HepG2 (cell line): Measurements from ENCODE around the gene AKAP8L. TPM values are rescaled to one million over a fixed set of nuclear protein-coding genes. Genes with fewer than 3 reads are reported as not detected.

Experiments
- polyA plus RNA-seq, 8 experiments: library from polyadenylated mRNA; depleted of rRNA in 3 of 8; stranded (reverse) in 7 of 8; unstranded in 1 of 8; fragments of >200 nt; fragmentation: Illumina TruSeq in 4 of 8; extraction: Trizol in 4 of 8; gene quantifications; 2 replicates each; pipeline versions ENCODE4 v1.2.1 to v1.2.3, GENCODE V29; 2011 to 2016; ENCODE audit warnings: low read depth in 4 of 8, missing spikeins in 1 of 8, mixed read lengths in 1 of 8; ENCODE audit not compliant: insufficient read depth in 1 of 8
- total RNA-seq, 5 experiments: library from RNA; depleted of rRNA; stranded (reverse); fragments of >200 nt; fragmentation: Illumina TruSeq; extraction: Trizol; gene quantifications; 2 replicates each; pipeline ENCODE4 v1.2.3, GENCODE V29; 2016; ENCODE audit warnings: low read depth in 1 of 5
- TF ChIP-seq, protein P1 (sequence below), 2 experiments: fragments of 450-650 bp in 1 of 2; sonication (generic) in 1 of 2; formaldehyde crosslinking in 1 of 2; IDR thresholded peaks; 2 replicates each; pipeline versions ENCODE4 v1.6.1 to v1.8.0; 2016 to 2022; ENCODE audit warnings: antibody characterized with exemption in 1 of 2, mild to moderate bottlenecking in 1 of 2, missing genetic modification reagents in 1 of 2

The AKAP8L gene
- total and polyA plus RNA-seq, 2 of the 13 experiments (the other 11 are each of a cell fraction or from before 2014, with no cell fraction given): 48.2 to 49.6 TPM

DNA sequence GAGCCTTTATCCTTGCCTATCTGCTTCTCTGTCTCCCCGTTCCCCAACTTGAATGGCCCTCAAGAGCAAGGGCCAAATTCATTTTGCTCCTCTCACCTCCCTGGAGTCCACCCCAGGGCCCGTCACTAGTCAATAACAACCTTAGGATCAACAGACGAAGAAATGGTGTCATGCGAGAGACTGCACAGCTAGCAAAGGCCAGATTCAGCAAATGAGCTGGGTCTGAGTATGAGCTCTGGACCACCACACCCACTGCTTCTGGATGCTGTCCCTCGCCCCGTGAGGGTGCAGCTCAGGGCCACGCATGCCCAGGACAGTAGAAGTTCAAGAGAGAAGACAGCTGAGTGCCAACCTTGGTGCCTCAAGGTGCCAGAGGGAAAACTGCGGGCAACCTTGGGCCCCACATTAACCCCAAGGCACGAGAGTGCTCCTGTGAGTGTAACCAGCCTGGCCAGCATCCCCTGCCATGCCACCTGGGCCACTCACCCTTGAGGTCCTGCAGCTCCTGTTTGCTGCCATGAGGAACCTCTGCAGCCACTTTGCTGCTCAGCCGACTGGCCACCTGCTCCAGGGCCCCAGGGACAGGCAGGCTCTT, 11.8 kb upstream of the AKAP8L start (continued):
- TF ChIP-seq, protein P1, sequence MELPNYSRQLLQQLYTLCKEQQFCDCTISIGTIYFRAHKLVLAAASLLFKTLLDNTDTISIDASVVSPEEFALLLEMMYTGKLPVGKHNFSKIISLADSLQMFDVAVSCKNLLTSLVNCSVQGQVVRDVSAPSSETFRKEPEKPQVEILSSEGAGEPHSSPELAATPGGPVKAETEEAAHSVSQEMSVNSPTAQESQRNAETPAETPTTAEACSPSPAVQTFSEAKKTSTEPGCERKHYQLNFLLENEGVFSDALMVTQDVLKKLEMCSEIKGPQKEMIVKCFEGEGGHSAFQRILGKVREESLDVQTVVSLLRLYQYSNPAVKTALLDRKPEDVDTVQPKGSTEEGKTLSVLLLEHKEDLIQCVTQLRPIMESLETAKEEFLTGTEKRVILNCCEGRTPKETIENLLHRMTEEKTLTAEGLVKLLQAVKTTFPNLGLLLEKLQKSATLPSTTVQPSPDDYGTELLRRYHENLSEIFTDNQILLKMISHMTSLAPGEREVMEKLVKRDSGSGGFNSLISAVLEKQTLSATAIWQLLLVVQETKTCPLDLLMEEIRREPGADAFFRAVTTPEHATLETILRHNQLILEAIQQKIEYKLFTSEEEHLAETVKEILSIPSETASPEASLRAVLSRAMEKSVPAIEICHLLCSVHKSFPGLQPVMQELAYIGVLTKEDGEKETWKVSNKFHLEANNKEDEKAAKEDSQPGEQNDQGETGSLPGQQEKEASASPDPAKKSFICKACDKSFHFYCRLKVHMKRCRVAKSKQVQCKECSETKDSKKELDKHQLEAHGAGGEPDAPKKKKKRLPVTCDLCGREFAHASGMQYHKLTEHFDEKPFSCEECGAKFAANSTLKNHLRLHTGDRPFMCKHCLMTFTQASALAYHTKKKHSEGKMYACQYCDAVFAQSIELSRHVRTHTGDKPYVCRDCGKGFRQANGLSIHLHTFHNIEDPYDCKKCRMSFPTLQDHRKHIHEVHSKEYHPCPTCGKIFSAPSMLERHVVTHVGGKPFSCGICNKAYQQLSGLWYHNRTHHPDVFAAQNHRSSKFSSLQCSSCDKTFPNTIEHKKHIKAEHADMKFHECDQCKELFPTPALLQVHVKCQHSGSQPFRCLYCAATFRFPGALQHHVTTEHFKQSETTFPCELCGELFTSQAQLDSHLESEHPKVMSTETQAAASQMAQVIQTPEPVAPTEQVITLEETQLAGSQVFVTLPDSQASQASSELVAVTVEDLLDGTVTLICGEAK (IDR thresholded peaks at IDR 0.05): no peak
- TF ChIP-seq, protein P1 (CRISPR knock-in tag; IDR thresholded peaks at IDR 0.05): no peak
